GM23338 (cell line): ENCODE data around the gene TRH.

Experiments used
- POLR2AphosphoS5 ChIP-seq: IDR thresholded peaks from 2 replicates; pipeline ENCODE4 v1.6.1; 2016; ENCODE audit warnings: antibody characterized with exemption, low read depth
- TF ChIP-seq, protein P1 (sequence below), 2 experiments: fragments of 200-600 bp in 1 of 2; sonication (generic) in 1 of 2; conservative IDR thresholded peaks; 2 replicates each; pipeline versions ENCODE4 v1.5.1 to v1.6.1; 2016 to 2017; ENCODE audit warnings: antibody characterized with exemption in 2 of 2, low read depth in 2 of 2, mild to moderate bottlenecking in 2 of 2, moderate library complexity in 1 of 2

DNA sequence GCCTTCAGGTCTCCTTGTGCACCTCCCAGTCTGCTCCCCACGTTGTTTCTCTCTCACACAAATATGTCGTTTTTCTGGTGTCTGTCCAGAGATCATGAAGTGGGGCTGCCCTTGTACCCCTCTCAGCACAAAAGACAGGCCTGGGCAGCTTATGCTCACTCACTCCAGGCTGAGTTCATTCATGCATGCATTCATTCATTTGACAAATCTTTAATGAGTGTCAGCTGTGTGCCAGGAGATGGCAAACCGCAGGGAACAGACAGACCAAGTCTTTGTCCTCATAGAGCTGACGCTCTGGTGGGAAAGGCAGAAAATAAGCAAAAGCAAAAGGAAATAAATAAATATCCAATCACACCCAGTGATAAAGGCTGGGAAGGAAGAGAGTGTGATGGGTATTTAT lies 7.6 kb upstream of the TRH start:
- TF ChIP-seq, protein P1, sequence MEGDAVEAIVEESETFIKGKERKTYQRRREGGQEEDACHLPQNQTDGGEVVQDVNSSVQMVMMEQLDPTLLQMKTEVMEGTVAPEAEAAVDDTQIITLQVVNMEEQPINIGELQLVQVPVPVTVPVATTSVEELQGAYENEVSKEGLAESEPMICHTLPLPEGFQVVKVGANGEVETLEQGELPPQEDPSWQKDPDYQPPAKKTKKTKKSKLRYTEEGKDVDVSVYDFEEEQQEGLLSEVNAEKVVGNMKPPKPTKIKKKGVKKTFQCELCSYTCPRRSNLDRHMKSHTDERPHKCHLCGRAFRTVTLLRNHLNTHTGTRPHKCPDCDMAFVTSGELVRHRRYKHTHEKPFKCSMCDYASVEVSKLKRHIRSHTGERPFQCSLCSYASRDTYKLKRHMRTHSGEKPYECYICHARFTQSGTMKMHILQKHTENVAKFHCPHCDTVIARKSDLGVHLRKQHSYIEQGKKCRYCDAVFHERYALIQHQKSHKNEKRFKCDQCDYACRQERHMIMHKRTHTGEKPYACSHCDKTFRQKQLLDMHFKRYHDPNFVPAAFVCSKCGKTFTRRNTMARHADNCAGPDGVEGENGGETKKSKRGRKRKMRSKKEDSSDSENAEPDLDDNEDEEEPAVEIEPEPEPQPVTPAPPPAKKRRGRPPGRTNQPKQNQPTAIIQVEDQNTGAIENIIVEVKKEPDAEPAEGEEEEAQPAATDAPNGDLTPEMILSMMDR (conservative IDR thresholded peaks at IDR 0.05; ENCODE audit: low read depth in 2 of 2): no peak
- TF ChIP-seq POLR2AphosphoS5: no peak
